H1 (cell line): ENCODE results near the gene COASY. TPM values are rescaled to one million over a fixed set of nuclear protein-coding genes. Genes with fewer than 3 reads are reported as not detected.
"Not testable (repeated sequence)": the region's sequence is repeated elsewhere in the genome, so short reads cannot be mapped to it uniquely, and the experiment has no call there.

Source experiments
- CTCF ChIA-PET: fragments of 300-600 bp; sonication (Branson Sonifier 250); formaldehyde crosslinking; loops from one replicate; lab custom pipeline; 2021; ENCODE audit not compliant: partially characterized antibody; lab: Charles Lee
- POLR2A ChIA-PET: fragments of 300-600 bp; sonication (Branson Sonifier 250); formaldehyde crosslinking; loops from one replicate; lab custom pipeline; 2021; ENCODE audit warnings: inconsistent platforms; ENCODE audit not compliant: partially characterized antibody; lab: Charles Lee
- DNase-seq, 2 experiments: peaks; one replicate each; pipeline versions ENCODE4 v3.0.0 to v3.0.0-alpha.2; 2010 to 2022; ENCODE audit warnings: low spot score in 2 of 2, low read depth in 1 of 2, mixed read lengths in 1 of 2
- FAIRE-seq: peaks from 2 replicates; lab custom pipeline; 2011; peaks lifted over from hg19 to GRCh38; lab: Jason Lieb, UNC
- H2AFZ ChIP-seq: 2 replicates; pipeline ENCODE4 v1.8.1; 2012; ENCODE audit warnings: low read length, inconsistent platforms
- H2AK5ac ChIP-seq: 2 replicates; pipeline ENCODE4 v1.6.1; 2013; ENCODE audit warnings: low read depth, low read length
- H2BK120ac ChIP-seq: replicated peaks from 2 replicates; pipeline ENCODE3; 2013; ENCODE audit warnings: low read depth, low read length, inconsistent platforms
- H2BK12ac ChIP-seq: 2 replicates; pipeline ENCODE4 v1.6.1; 2013; ENCODE audit warnings: low read depth, low read length
- H2BK15ac ChIP-seq: 2 replicates; pipeline ENCODE4 v1.6.1; 2013; ENCODE audit warnings: low read length
- H2BK20ac ChIP-seq: 2 replicates; pipeline ENCODE4 v1.6.1; 2013; ENCODE audit warnings: low read length
- H2BK5ac ChIP-seq: 2 replicates; pipeline ENCODE4 v1.6.1; 2013; ENCODE audit warnings: low read depth, low read length
- H3K14ac ChIP-seq: 2 replicates; pipeline ENCODE4 v1.6.1; 2013; ENCODE audit warnings: inconsistent platforms; ENCODE audit not compliant: insufficient read length
- H3K18ac ChIP-seq: 2 replicates; pipeline ENCODE4 v1.6.1; 2013; ENCODE audit warnings: low read length; ENCODE audit errors: extremely low read depth
- H3K23ac ChIP-seq: 2 replicates; pipeline ENCODE4 v1.6.1; 2013; ENCODE audit warnings: inconsistent platforms; ENCODE audit not compliant: insufficient read length
- H3K23me2 ChIP-seq: 2 replicates; pipeline ENCODE4 v1.6.1; 2013; ENCODE audit warnings: low read depth, low read length
- H3K27ac ChIP-seq: 2 replicates; pipeline ENCODE4 v1.6.1; 2011; ENCODE audit warnings: low read depth, low read length, inconsistent platforms
- H3K27me3 ChIP-seq, 4 experiments: replicated peaks in 1 of 4; 1 replicate in 1 of 4; 2 replicates in 3 of 4; pipeline versions ENCODE4 v1.6.1 to v1.8.1; 2011 to 2013; ENCODE audit warnings: low read length in 3 of 4, mild to moderate bottlenecking in 3 of 4, inconsistent platforms in 2 of 4, mixed read lengths in 2 of 4, moderate library complexity in 1 of 4; ENCODE audit not compliant: control insufficient read depth in 3 of 4, insufficient read depth in 3 of 4; ENCODE audit errors: extremely low read depth in 1 of 4
- H3K36me3 ChIP-seq, 4 experiments: 2 replicates each; pipeline versions ENCODE4 v1.6.1 to v1.8.1; 2011 to 2013; ENCODE audit warnings: mild to moderate bottlenecking in 4 of 4, low read length in 3 of 4, moderate library complexity in 2 of 4, control low read depth in 1 of 4, inconsistent platforms in 1 of 4; ENCODE audit not compliant: insufficient read depth in 4 of 4, control insufficient read depth in 2 of 4
- H3K4ac ChIP-seq: replicated peaks from 2 replicates; pipeline ENCODE3; 2013; ENCODE audit warnings: low read length, low read depth, mixed read lengths, inconsistent platforms; ENCODE audit not compliant: insufficient read length
- H3K4me1 ChIP-seq, 4 experiments: replicated peaks in 1 of 4; 1 replicate in 1 of 4; 2 replicates in 3 of 4; pipeline versions ENCODE4 v1.6.1 to v1.8.1; 2011 to 2013; ENCODE audit warnings: low read length in 3 of 4, inconsistent platforms in 2 of 4, mixed read lengths in 1 of 4; ENCODE audit not compliant: insufficient read depth in 4 of 4, control insufficient read depth in 3 of 4
- H3K4me2 ChIP-seq, 2 experiments: 2 replicates each; pipeline versions ENCODE4 v1.6.1 to v1.8.1; 2011 to 2013; ENCODE audit warnings: low read depth in 2 of 2, low read length in 2 of 2, control low read depth in 1 of 2, inconsistent platforms in 1 of 2, mild to moderate bottlenecking in 1 of 2; ENCODE audit not compliant: insufficient read depth in 1 of 2
- H3K4me3 ChIP-seq, 4 experiments: fragments of 200-600, 300-600 bp in 1 of 4; sonication (generic), shearing (Covaris generic), sonication (Bioruptor Twin) in 1 of 4; 2 replicates each; pipeline versions ENCODE4 v1.5.1 to v1.8.1; 2011 to 2016; ENCODE audit warnings: low read length in 4 of 4, low read depth in 3 of 4, control low read depth in 2 of 4, inconsistent platforms in 2 of 4, mild to moderate bottlenecking in 2 of 4, mixed read lengths in 1 of 4, moderate library complexity in 1 of 4; ENCODE audit not compliant: insufficient read depth in 2 of 4; ENCODE audit errors: extremely low read depth in 1 of 4
- H3K56ac ChIP-seq: replicated peaks from 2 replicates; pipeline ENCODE3; 2013; ENCODE audit warnings: low read depth, mild to moderate bottlenecking, mixed read lengths, low read length, inconsistent platforms; ENCODE audit not compliant: insufficient read length
- H3K79me1 ChIP-seq: 2 replicates; pipeline ENCODE4 v1.6.1; 2013; ENCODE audit warnings: low read depth, low read length, control low read depth
- H3K79me2 ChIP-seq, 2 experiments: 2 replicates each; pipeline versions ENCODE4 v1.6.1 to v1.8.1; 2012 to 2013; ENCODE audit warnings: low read length in 2 of 2, mild to moderate bottlenecking in 2 of 2, inconsistent platforms in 1 of 2; ENCODE audit not compliant: insufficient read depth in 2 of 2, control insufficient read depth in 1 of 2
- H3K9ac ChIP-seq, 4 experiments: replicated peaks in 1 of 4; 1 replicate in 1 of 4; 2 replicates in 3 of 4; pipeline versions ENCODE4 v1.6.1 to v1.8.1; 2011 to 2013; ENCODE audit warnings: low read depth in 3 of 4, low read length in 3 of 4, control low read depth in 2 of 4, mild to moderate bottlenecking in 2 of 4, moderate library complexity in 2 of 4, inconsistent platforms in 1 of 4; ENCODE audit errors: extremely low read depth in 1 of 4
- H3K9me3 ChIP-seq, 2 experiments: 2 replicates each; pipeline versions ENCODE4 v1.6.1 to v1.8.1; 2012 to 2013; ENCODE audit warnings: mild to moderate bottlenecking in 2 of 2, moderate library complexity in 2 of 2, control low read depth in 1 of 2, inconsistent platforms in 1 of 2, low read depth in 1 of 2, low read length in 1 of 2, mixed read lengths in 1 of 2; ENCODE audit not compliant: insufficient read depth in 2 of 2
- H4K20me1 ChIP-seq, 2 experiments: replicated peaks in 1 of 2; 2 replicates each; pipeline versions ENCODE3 to v1.8.1; 2011 to 2013; ENCODE audit warnings: inconsistent platforms in 2 of 2, low read length in 2 of 2, mild to moderate bottlenecking in 1 of 2; ENCODE audit not compliant: insufficient read depth in 2 of 2, control insufficient read depth in 1 of 2
- H4K5ac ChIP-seq: 2 replicates; pipeline ENCODE4 v1.6.1; 2013; ENCODE audit warnings: low read length, low read depth, mixed read lengths, inconsistent platforms; ENCODE audit not compliant: insufficient read length
- H4K8ac ChIP-seq: 2 replicates; pipeline ENCODE4 v1.8.0; 2013; ENCODE audit warnings: mild to moderate bottlenecking, moderate library complexity, low read length, inconsistent platforms; ENCODE audit not compliant: insufficient read depth; ENCODE audit errors: extremely low read depth
- H4K91ac ChIP-seq: replicated peaks from 2 replicates; pipeline ENCODE3; 2013; ENCODE audit warnings: low read length, mixed read lengths, inconsistent platforms; ENCODE audit not compliant: insufficient read length
- WGBS, 2 experiments: shearing (Covaris generic) in 1 of 2; methylation state at CpG; one replicate each; pipeline versions ENCODE4 v1.1.6 to v1.1.7; 2013 to 2015; ENCODE audit warnings: low lambda C conversion rate in 2 of 2, mixed read lengths in 2 of 2, inconsistent platforms in 1 of 2, low coverage in 1 of 2, missing lambda C conversion rate in 1 of 2; ENCODE audit not compliant: insufficient replicate concordance in 2 of 2, insufficient coverage in 1 of 2, insufficient read length in 1 of 2; ENCODE audit errors: extremely low coverage in 1 of 2, missing lambda C conversion rate in 1 of 2; 5-methylcytosine and 5-hydroxymethylcytosine counted together
- polyA plus RNA-seq, 7 experiments: library from polyadenylated mRNA; depleted of rRNA in 3 of 7; stranded (reverse) in 5 of 7; unstranded in 2 of 7; fragments of >200 nt in 5 of 7; fragments of 200-250 nt in 2 of 7; gene quantifications; 1 replicate in 5 of 7; 2 replicates in 1 of 7; 4 replicates in 1 of 7; pipeline versions ENCODE4 v1.2.1 to v1.2.3, GENCODE V29; 2011 to 2013; ENCODE audit warnings: missing spikeins in 2 of 7, mixed read lengths in 2 of 7
- total RNA-seq: library from RNA; stranded (reverse); fragmentation: NEBNext Ultra II Directional; extraction: Animal tissue kit (Norgen Biotek cat#: 25700); gene quantifications from 2 replicates; pipeline ENCODE4 v1.2.1, GENCODE V29; 2021

COASY gene
- total and polyA plus RNA-seq, 2 of the 8 experiments (the other 6 are each of a cell fraction or from before 2014, with no cell fraction given), result 64.5 to 100 TPM

DNA sequence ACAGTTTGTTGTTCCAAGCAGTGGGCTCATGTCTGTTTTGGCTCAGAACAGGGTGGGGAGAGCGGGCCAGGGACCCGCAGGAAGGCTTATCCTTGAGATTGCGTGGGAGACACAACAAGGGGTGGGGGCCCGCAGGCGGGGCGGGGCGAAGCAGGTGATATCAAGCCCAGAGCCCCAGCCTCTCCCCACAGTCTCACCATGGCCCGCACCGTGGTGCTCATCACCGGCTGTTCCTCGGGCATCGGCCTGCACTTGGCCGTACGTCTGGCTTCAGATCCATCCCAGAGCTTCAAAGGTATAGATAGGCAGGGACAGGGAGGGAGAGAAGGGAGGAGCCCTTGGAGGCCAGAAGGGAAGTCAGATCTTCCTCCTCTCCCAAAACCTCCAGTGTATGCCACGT is 9.2 kb upstream of the COASY start, which contains the start of gene HSD17B1:
Gene HSD17B1, plus strand, starts transcription at position 188 of the 400 bp plus-strand sequence. Its CDS starts 11 bp downstream, at position 199.
- H4K8ac ChIP-seq, H3K14ac ChIP-seq, H3K79me1 ChIP-seq, H2BK15ac ChIP-seq, H4K5ac ChIP-seq, H3K27me3 ChIP-seq, H3K18ac ChIP-seq, DNase-seq, H2AFZ ChIP-seq, H2BK120ac ChIP-seq, H3K23ac ChIP-seq, H3K79me2 ChIP-seq, H3K27ac ChIP-seq, H2BK20ac ChIP-seq, H3K4ac ChIP-seq, H3K36me3 ChIP-seq, FAIRE-seq, H3K9me3 ChIP-seq, H3K23me2 ChIP-seq, H3K9ac ChIP-seq, H3K56ac ChIP-seq, H2BK5ac ChIP-seq, H4K20me1 ChIP-seq, H2AK5ac ChIP-seq: not testable (repeated sequence)
- Histone ChIP-seq H2BK12ac (0 out of 2 replicates have a peak within 1 kb of the TSS, but pooled peaks have one; percentile 17), H3K4me1 (peaks cover 0 to 12% (median 8%) of the 10 kb centered on the region in 4 experiments; a peak in 6 of 7 replicates), H4K91ac (peak within 1 kb of the TSS; percentile 30), H3K4me2 (peak within 1 kb of the TSS; percentile 75 to 87; a peak in 3 of 4 replicates), H3K4me3 (peak within 1 kb of the TSS in 3 of 4 experiments; percentile 61 to 84 (median 74); a peak in 5 of 8 replicates)
- WGBS, 2 experiments, result 96% methylated on average over 8 of the region's 15 CpGs; no CpG with 5 or more reads in 1 of the 2 experiments
- CTCF ChIA-PET, result interaction anchor here (0.8 to 3.1 kb wide), 5 partner anchors 12 to 126 kb away, joined by 3 to 15 read pairs (median 7); partner anchors contain the start of genes MLX and PSMC3IP
- POLR2A ChIA-PET, result interaction anchor here (1.5 to 2.9 kb wide), 2 partner anchors 14 to 220 kb away, joined by 3 to 15 read pairs; partner anchors contain the start of genes MLX and VPS25
